Measurements from ENCODE around the gene AFAP1L1. TPM values are rescaled to one million over a fixed set of nuclear protein-coding genes. Genes with fewer than 3 reads are reported as not detected.
A peak's percentile ranks its signal among the peaks of the same experiment; 100 is the strongest.

Gene AFAP1L1
- total RNA-seq, 1 donor from 2014 or later: not detected

DNA sequence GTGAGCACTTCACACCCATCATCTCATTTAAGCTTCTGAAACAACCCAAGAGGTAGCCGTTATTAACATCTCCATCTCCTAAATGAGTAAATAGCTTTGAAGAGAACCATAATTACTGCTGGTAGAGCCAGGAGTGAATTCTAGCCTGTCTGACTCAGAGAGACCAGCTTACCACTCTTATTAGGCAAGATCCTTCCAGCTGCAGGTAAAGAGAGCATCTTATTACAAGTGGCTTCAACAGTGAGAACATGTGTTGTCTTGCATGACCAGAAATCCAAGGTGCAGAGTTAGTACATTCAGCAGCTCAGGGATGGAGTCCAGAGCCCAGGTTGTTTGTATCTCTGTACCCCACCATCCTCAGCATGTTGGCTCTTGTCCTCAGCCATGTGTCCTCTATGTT lies 10.9 kb upstream of the AFAP1L1 start:
- H3K9me3 Mint-ChIP-seq: no peaks in the 10 kb centered on the region
- DNase-seq (no peak), ATAC-seq (ENCODE audit: low read depth) (no peak)
- no peak overlapping the region for H3K4me3 Mint-ChIP-seq
- ChIA-PET CTCF (no interaction called here), POLR2A (no interaction called here)
- no peak overlapping the region for H3K27ac Mint-ChIP-seq
- peaks cover 6% of the 10 kb centered on the region for H3K4me1 Mint-ChIP-seq
- peaks cover 13% of the 10 kb centered on the region for H3K27me3 Mint-ChIP-seq
- H3K36me3 Mint-ChIP-seq (ENCODE audit: low read depth): no peaks in the 10 kb centered on the region
- TF ChIP-seq CTCF (IDR thresholded peaks at IDR 0.05): no peak
- intact Hi-C loops (cut with micrococcal nuclease): no loop called here

GRCh38 chr5:149261246-149261645 lies 10.4 kb upstream of the AFAP1L1 start:
- CTCF ChIA-PET: no interaction called here
- TF ChIP-seq CTCF (IDR thresholded peaks at IDR 0.05): no peak
- intact Hi-C loops (cut with micrococcal nuclease): no loop called here
- H3K4me3 Mint-ChIP-seq: no peak overlapping the region
- no peaks in the 10 kb centered on the region for H3K36me3 Mint-ChIP-seq (ENCODE audit: low read depth)
- H3K27me3 Mint-ChIP-seq: peaks cover 13% of the 10 kb centered on the region
- H3K4me1 Mint-ChIP-seq: peaks cover 6% of the 10 kb centered on the region
- no peaks in the 10 kb centered on the region for H3K9me3 Mint-ChIP-seq
- ATAC-seq (ENCODE audit: low read depth) (no peak), DNase-seq (no peak)
- H3K27ac Mint-ChIP-seq: no peak overlapping the region
- POLR2A ChIA-PET: no interaction called here

DNA sequence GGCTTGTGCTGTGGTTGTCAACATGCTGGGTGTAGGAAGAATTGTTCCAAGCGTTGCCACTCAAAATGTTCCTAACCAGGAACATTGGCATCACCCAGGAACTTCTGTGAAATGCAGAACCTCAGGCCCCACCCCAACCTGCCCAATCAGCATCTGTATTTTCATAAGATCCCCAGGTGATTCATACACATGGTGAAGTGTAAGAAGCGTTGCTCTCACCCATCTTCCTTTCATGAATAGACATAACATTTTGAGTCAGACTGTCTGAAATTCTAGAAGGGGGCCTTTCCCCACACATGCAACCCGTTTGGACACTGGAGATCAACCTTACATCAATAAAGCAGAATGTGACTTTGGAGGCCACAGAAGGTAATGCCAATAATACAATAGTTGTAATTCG lies 9.3 kb upstream of the AFAP1L1 start:
- ChIA-PET CTCF (no interaction called here), POLR2A (no interaction called here)
- Mint-ChIP-seq H3K36me3 (ENCODE audit: low read depth) (peaks cover 1% of the 10 kb centered on the region), H3K27ac (no peak overlapping the region), H3K27me3 (peaks cover 12% of the 10 kb centered on the region), H3K4me1 (peaks cover 6% of the 10 kb centered on the region), H3K4me3 (no peak overlapping the region), H3K9me3 (peaks cover 1% of the 10 kb centered on the region)
- no peak for ATAC-seq (ENCODE audit: low read depth)
- intact Hi-C loops (cut with micrococcal nuclease): no loop called here
- DNase-seq: no peak
- no peak for TF ChIP-seq CTCF (IDR thresholded peaks at IDR 0.05)

- Mint-ChIP-seq H3K4me1 (peaks cover 6% of the 10 kb centered on the region), H3K4me3 (no peak overlapping the region), H3K9me3 (peaks cover 17% of the 10 kb centered on the region), H3K27me3 (peaks cover 26% of the 10 kb centered on the region), H3K27ac (no peak overlapping the region), H3K36me3 (ENCODE audit: low read depth) (peaks cover 10% of the 10 kb centered on the region)
- intact Hi-C loops (cut with micrococcal nuclease): loop anchor here (5.0 kb wide), 1 partner anchor 122 kb away; the partner anchor contains the start of gene ABLIM3
- CTCF ChIA-PET: interaction anchor here (1.4 kb wide), 1 partner anchor 11 kb away, joined by 4 read pairs; no protein-coding TSS in a partner anchor
- DNase-seq (no peak), ATAC-seq (ENCODE audit: low read depth) (peak; percentile 74)
- POLR2A ChIA-PET: no interaction called here
- no peak for TF ChIP-seq CTCF (IDR thresholded peaks at IDR 0.05)
Observed at GRCh38 chr5:149264439-149265067, 7.1 kb upstream of the AFAP1L1 start.

DNA sequence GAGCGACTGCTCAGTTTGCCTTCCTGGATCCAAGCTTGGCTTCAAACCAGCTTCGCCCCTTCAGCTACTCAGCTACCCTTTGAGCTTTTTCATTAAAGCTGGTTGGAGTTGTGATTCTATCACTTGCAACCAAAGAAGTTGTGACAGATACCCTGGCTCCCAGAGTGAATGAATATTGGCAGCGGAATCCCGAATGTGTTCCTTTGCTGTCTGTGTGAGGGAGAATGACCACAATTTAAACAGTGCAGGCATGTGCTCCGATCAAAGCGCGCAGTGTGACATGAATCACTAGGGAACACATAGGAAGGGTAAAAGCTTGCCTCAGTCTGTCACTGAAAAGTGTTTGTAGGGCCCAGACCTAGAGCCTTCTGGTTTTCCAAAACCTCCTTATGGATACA lies 6.6 kb upstream of the AFAP1L1 start:
- no peak overlapping the region for H3K27ac Mint-ChIP-seq
- peaks cover 10% of the 10 kb centered on the region for H3K36me3 Mint-ChIP-seq (ENCODE audit: low read depth)
- peaks cover 21% of the 10 kb centered on the region for H3K27me3 Mint-ChIP-seq
- TF ChIP-seq CTCF (IDR thresholded peaks at IDR 0.05): no peak
- no peak for ATAC-seq (ENCODE audit: low read depth)
- no peak for DNase-seq
- H3K4me1 Mint-ChIP-seq: peaks cover 6% of the 10 kb centered on the region
- POLR2A ChIA-PET: no interaction called here
- intact Hi-C loops (cut with micrococcal nuclease): loop anchor here (5.0 kb wide), 1 partner anchor 123 kb away; the partner anchor contains the start of gene ABLIM3
- H3K9me3 Mint-ChIP-seq: peaks cover 17% of the 10 kb centered on the region
- CTCF ChIA-PET: interaction anchor here (1.4 kb wide), 1 partner anchor 11 kb away, joined by 4 read pairs; no protein-coding TSS in a partner anchor
- H3K4me3 Mint-ChIP-seq: no peak overlapping the region
